ENCODE data around the gene GNA14.
"Not testable (repeated sequence)": the region's sequence is repeated elsewhere in the genome, so short reads cannot be mapped to it uniquely, and the experiment has no call there.

The GNA14 gene

DNA sequence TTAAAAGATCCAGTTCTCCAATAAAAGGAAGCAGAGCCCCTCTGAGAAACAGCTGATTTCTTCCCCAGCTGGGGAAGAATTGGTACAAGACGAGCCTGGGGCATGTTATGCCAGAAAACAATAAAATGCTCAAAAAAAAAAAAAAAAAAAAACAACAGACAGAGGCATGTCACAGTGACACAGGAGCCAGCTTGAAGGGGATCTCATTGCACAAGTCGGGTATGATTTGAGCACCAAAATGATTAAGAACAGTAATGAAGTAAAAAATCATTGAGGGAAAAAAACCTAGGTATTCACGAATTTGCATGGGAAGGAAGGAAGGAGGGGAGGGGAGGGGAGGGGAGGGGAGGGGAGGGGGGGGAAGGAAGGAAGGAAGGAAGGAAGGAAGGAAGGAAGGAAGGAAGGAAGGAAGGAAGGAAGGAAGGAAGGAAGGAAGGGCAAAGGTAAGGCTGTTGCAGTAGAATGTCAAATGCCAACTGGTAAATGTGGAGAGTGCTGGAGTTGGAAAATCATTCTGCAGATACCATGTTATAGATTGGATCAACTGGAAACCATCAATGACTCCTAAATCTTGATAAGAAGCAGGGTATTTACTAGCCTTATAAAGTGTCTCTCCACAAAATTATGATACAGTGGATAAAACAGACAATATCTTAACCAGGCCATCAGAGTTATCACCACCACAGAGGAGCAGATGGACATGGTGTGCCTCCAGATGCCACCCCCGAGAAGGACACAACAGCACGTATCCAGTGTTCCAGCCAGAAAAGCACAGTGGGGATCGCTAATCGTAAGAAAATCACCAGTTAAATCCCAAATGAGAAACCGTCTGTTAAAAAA, 7.2 kb downstream of the GNA14 start:
- no peak for DNase-seq

- DNase-seq, result no peak
These were observed 15.5 kb downstream of the GNA14 start for GRCh38 chr9:77632652-77633051.

DNA sequence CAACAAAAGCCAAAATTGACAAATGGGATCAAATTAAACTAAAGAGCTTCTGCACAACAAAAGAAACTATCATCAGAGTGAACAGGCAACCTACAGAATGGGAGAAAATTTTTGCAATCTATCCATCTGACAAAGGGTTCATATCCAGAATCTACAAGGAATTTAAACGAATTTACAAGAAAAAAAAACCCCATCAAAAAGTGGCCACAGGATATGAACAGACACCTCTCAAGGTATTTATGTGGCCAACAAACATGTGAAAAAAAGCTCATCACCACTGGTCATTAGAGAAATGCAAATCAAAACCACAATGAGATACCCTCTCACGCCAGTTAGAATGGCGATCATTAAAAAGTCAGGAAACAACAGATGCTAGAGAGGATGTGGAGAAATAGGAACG, 19.3 kb downstream of the GNA14 start:
- DNase-seq, result not testable (repeated sequence)

DNA sequence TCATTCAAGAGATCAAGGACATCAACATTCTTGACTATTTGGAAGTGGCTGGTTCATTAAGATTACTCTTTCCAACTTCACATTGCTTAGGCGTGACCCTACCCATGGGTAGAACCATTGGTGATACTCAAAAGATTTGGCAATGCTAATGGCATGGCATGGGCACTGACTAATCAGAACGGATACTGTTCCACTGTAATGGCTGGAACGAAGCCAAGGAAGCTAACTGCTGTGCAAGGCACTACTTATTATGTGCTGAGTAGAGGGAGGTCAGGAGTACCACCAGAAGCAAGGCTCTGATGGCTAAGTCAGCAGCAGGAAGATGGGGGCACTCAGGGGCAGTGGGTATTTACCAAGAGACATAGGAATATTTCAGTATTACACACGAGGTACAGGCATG, 31.9 kb downstream of the GNA14 start:
- DNase-seq, result no peak

DNA sequence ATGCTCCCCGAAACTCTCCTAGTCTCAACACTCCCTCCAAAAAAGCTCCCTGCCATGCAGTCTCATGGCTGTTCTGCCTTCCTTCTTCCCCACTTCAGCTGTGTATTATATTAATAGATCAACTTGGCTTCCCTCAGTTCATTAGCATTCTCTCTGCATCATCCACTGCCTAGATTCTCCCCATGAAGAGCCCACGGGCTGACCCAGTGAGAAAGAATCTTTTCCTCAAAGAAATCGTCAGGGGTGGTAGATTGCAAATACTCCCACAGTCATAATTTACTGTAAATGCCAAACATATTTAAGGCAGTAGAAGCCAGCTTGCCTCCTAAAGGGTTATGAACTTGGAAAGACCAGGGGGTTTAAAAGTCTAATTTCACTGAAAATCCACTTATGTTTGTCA, 33.5 kb downstream of the GNA14 start:
- DNase-seq, result no peak

GRCh38 chr9:77606526-77606925, 41.6 kb downstream of the GNA14 start:
- DNase-seq, result no peak

DNA sequence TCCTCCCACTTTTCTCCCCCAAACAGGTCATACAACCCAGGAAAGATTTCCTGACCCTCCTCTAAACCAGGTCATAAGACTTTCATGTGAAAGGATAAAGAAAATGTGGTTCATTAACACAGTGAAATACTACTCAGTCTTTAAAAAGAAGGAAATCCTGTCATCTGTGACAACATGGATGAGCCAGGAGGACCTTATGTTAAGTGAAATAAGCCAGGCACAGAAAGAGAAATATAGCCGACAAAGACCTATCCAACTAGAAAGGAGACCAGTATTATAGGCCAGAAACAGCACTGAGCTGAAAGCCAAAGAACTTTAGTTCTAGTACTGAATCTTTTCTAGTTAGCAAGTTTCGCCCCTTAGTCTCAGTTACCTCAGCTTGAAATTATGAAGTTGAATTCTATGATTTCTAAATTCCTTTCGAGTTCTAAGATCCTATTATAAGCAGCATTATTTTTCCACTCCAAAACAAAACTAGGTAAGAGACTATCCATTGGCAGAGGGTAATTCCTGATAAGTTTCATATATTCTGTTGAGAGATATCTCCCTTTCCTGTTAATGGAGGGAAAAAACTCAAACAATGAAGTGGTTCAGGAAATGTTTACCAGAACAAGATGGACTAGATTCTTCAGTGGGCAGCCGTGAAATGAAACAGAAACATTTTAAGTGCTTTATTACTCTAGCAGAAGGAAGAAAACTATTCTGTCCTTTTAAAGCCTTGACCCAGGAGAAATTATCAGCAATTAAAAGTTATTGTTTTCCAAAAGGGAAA, 42.5 kb downstream of the GNA14 start:
- DNase-seq, result no peak

GRCh38 chr9:77604316-77604715, 43.8 kb downstream of the GNA14 start:
- DNase-seq, result no peak

GRCh38 chr9:77602852-77603251, 45.3 kb downstream of the GNA14 start:
- no peak for DNase-seq

GRCh38 chr9:77601476-77602099, 46.5 kb downstream of the GNA14 start:
- no peak for DNase-seq

DNA sequence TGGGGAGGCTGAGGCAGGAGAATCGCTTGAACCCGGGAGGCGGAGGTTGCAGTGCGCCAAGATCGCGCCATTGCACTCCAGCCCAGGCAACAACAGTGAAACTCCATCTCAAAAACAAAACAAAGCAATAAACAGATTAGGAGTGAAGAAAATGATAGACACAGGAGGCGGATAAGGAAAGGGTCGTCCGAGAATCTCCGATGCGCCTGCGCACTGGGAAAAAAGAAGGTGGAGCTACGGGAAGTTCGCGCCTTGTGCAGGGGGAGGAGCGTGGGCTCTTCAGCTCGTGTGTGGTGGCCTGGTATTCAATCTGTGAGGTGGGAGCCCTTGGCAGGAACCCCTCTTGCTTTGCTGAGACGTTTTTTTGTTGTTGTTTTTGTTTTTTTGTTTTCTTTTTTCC, 47.3 kb downstream of the GNA14 start:
- no peak for DNase-seq

DNA sequence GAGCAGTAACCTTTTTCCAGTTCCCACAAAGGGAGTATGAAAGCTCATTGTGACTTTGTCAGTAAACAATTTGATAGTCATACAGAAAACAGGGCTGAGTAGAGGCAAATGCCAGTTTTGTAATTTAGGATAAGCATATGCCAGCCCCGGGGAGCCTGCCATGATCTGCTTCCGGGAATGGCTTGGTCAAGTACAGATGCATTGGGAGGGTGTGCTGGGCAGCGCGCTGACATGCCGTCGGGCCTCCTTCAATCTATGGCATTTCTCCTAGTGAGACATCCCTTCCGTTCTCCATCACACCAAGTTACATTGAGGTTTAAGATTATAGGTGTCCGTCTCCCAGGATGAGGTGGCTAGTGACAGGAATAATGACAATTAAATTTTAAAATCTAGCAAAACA, 48.6 kb downstream of the GNA14 start:
- no peak for DNase-seq

GRCh38 chr9:77598991-77599390, 49.1 kb downstream of the GNA14 start:
- no peak for DNase-seq

DNA sequence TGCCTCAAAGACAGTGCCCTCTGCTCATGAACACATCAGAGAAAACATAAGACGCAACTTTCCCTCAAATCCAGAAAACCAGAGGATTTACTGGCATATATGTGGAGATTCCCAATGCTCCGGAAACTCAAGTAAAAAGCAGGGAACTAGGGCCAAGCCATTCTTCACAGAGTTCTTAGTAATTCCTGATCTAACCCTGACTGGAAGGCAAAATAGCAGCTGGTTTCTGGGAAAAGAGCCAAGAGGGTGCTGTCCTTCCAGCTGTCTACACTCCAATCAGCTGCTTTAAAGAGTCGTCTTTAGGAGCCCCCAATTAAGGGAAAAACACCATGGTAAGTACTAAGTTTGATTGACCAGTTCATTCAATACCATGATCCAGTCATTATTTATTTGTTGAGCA, 49.6 kb downstream of the GNA14 start:
- DNase-seq, result no peak

DNA sequence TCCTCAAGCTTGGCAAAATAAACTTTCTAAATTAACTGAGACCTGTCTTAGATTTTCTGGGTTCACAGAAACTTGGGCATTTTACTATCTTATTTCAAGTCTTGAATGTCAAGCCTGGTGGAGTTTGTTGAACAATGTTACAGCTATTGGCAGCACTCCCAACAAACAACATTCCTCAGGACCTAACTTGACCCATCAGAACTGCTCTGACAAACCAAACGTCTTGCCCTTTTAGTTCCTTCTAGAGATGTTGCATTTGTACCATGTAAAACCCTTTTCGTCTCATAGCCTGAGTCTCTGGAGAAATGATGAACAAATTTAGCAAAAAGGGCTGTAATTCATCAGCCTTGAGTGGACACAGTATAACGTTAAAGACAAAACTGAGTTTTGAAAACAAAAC, 51.1 kb downstream of the GNA14 start:
- DNase-seq, result no peak

DNA sequence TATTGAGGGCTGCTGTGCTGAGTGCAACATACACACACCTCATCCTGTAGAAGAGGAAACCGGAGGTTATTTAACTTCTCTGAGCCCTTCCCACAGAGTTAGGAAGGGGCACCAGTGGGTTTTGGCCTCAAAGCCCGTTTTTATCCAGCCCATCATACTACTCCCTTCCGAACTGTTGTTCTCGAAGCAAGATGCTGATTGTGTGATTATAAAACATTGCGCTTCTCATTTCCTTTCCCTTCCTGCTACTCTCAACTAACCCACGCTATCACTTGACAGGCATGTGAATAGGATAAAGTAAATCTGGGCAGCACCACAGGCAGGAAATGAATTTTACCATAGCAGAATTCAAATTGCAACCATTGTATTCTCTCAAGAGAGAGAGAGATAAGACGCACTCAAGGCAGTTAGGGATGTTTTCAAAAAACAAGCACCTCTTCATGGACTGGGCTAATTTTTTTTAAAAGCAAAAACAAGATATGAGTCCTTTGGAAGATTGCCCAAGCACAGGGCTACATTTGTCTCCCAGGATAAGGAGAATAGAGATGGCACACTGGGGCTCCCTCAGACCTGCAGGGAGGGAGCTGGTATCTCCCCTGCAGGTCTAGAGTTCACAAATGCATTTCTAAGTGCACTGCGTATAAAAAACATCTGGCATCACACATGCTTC, 52.6 kb downstream of the GNA14 start:
- no peak for DNase-seq

DNA sequence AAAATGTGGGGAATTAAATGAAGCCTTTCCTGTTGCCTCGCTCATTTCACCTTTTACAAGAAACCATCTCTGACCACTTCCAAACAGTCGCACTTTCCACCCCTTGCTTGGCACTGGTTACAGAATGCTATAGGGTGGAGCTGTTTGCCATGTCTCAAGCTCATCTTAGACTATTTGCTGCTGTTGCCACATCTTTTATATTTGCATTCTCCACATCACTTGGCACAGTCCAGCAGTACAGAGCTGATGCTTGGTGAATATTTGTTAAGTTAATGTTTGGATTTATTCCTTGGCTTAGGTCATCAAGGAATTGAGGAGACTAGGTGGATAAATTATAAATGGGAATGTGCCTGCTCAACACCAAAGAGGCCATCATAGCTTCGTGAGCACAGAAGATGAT, 53.2 kb downstream of the GNA14 start:
- DNase-seq, result no peak

DNA sequence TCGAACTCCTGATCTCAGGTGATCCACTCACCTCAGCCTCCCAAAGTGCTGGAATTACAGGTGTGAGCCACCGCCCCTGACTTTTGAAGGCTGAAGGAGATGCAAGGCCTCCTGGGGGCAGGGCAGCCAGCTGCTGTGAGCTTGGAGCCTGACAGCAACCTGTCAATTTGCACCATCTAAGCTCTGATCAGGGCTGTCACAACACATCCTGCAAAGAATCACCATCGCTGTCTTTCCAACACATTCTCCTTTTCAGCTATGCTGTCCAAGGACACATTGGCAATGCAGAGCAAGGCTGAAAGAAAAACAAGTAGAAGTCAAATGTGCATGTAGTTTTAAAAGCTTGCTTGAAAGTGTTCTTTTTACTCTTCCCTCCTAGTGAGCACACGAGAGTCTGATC, 54.6 kb downstream of the GNA14 start:
- no peak for DNase-seq

DNA sequence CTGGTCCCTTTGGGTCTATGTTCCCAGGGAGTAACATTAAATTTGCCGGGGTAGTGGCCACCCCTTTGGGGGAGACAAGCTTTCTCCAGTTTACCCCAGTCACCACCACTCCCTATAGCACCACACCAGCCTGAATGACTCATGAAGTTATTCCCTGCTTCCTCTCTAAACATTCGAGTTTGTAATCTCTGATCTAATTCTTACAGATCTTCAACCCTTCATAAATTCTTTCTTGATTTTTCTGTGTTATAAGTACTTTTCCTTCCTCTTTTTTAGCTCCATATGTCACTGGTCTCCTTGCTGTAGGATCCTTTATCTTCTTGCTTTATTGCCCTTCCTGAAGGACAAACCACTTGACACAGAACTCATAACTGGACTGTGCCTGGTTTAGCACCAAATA, 55.6 kb downstream of the GNA14 start:
- no peak for DNase-seq

DNA sequence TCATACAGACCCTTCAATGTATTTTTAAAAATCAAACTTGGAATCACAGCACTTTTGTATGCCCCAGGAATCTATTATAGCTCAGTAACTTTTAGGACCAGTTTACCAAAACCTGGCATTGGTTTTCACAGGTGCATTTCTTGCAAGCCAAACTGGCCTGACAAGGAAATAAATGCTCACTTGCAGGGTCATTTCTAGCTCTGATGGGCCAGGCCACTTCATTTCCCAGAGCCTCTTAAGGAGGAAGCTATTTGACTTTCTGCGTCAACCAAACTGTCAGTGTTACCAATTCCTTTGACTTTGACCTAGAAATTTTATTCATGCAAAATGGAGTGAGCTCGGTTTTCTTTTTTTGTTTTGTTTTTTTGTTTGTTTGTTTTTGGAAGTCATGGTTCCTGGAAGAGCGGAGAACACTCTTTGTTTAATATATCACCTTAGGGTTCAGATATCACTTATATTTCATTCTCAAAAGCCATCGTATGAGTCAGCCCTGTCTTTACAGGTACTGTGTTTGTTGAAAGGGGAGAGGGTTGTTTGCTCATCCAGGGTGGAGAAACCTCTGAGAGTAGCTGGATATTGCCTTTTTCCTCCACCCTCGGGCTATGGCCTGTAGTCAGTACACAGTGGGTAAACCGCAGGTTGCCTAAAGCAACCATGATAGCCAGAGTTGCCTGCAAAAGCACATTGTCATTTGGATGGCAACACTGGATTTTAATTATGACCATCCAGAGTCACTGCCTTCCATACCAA, 58.9 kb downstream of the GNA14 start:
- no peak for DNase-seq

DNA sequence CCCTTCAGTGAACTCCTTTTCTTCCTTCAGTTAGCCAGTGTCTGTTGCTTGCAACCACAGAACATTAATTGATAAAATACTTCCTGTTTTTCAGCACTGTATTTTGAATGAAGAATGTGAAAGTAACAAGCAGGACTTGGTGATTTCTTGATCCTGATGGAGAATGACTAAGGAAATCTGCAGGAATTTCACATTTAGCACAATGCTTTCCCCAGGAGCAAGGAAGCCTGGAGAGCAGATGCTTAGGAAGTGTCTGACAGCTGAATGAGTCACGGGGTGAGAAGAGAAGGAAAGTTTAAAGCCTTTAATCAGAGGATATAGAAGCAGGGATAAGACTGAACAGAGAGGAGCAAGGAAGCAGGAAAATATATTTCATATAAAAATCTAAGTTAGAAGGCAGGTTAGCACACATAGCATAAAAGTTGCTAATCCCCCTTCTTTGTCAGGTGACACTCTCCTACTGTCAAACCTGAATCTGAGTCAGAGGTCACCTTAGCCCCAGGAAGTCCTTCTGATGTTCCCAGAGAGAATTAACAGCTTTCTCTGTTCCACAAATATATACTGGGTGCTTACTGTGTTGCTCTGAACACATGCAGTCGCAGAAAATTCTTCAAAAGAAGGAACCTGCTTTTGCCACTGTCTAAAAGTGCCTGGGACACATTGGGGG, 59.7 kb downstream of the GNA14 start:
- no peak for DNase-seq

DNA sequence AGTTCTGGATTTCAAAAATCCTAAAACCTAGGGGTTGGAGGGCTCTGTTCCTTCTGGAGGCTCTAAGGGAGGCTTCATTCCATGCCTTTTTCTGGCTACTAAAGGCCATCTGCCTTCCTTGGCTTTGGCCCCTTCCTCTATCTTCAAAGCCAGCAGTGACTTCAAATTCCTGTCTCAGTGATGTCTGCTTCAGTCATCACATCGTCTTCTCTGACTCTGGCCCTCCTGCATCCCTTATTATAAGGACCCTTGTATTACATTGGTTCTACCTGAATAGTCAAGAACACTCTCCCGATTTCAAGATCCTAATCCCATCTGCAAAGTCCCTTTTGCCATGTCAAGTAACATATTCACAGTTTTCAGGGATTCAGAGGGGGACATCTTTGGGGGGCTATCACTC, 60.3 kb downstream of the GNA14 start:
- DNase-seq, result no peak

Measured in effector CD4-positive, alpha-beta T cell (primary cell).